K562 (cell line): ENCODE measurements around the gene SCAPER. TPM values are rescaled to one million over a fixed set of nuclear protein-coding genes. Genes with fewer than 3 reads are reported as not detected.

ENCODE experiments used
- ATAC-seq: fragments of 200-7000 bp; cut with Tn5 transposase; 3 replicates; pipeline ENCODE4 v1.9.1; 2020; ENCODE audit warnings: moderate library complexity
- BruUV-seq: library from RNA; stranded (reverse); fragments of 400-500 nt; replicated peaks from 2 replicates; lab custom pipeline; 2021; lab: Mats Ljungman, UMichigan
- CTCF ChIA-PET: fragments of 300-600 bp; formaldehyde crosslinking; extraction: SDS; loops from one replicate; lab custom pipeline; 2021; ENCODE audit warnings: low intra/inter-chr PET ratio; lab: Yijun Ruan, JAX
- POLR2A ChIA-PET: fragments of 300-600, 350-650 bp; sonication (Branson Sonifier 250); formaldehyde crosslinking; extraction: SDS; loops from one replicate; lab custom pipeline; 2021; ENCODE audit warnings: antibody characterized with exemption, inconsistent platforms; lab: Yijun Ruan, JAX
- DNase-seq, 4 experiments: peaks; one replicate each; pipeline versions ENCODE4 v3.0.0 to v3.0.0-alpha.2; 2011 to 2018; ENCODE audit warnings: low spot score in 3 of 4, mixed read lengths in 3 of 4; ENCODE audit errors: extremely low read depth in 1 of 4
- FAIRE-seq: peaks from 2 replicates; lab custom pipeline; 2011; peaks lifted over from hg19 to GRCh38; lab: Jason Lieb, UNC
- H2AFZ ChIP-seq: 2 replicates; pipeline ENCODE4 v1.6.0; 2011; ENCODE audit warnings: low read depth, low read length, control low read depth, inconsistent platforms
- H3K27ac ChIP-seq: fragments of 200-600 bp; 3 replicates; pipeline ENCODE4 v1.8.0; 2011; ENCODE audit warnings: low read depth, mild to moderate bottlenecking, control low read depth, inconsistent platforms, low read length, moderate library complexity, mixed read lengths; ENCODE audit errors: extremely low read depth
- H3K27me3 ChIP-seq, 2 experiments: fragments of 300-600 bp in 1 of 2; 2 replicates in 1 of 2; 3 replicates in 1 of 2; pipeline versions ENCODE4 v1.6.0 to v1.8.0; 2011; ENCODE audit warnings: inconsistent platforms in 2 of 2, low read length in 2 of 2, mild to moderate bottlenecking in 1 of 2, mixed read lengths in 1 of 2, moderate library complexity in 1 of 2; ENCODE audit not compliant: control insufficient read depth in 2 of 2, insufficient read depth in 2 of 2
- H3K36me3 ChIP-seq: fragments of 300-600 bp; 3 replicates; pipeline ENCODE4 v1.8.0; 2011; ENCODE audit warnings: mild to moderate bottlenecking, low read length, inconsistent platforms; ENCODE audit not compliant: control insufficient read depth, insufficient read depth
- H3K4me1 ChIP-seq, 2 experiments: fragments of 200-600 bp in 1 of 2; replicated peaks in 1 of 2; 2 replicates in 1 of 2; 3 replicates in 1 of 2; pipeline versions ENCODE4 v1.5.1 to v1.8.0; 2011; ENCODE audit warnings: inconsistent platforms in 2 of 2, low read length in 2 of 2, mild to moderate bottlenecking in 1 of 2, mixed read lengths in 1 of 2, moderate library complexity in 1 of 2; ENCODE audit not compliant: control insufficient read depth in 2 of 2, insufficient read depth in 2 of 2
- H3K4me2 ChIP-seq: 2 replicates; pipeline ENCODE4 v1.6.1; 2011; ENCODE audit warnings: low read length, control low read depth, inconsistent platforms, mixed read lengths; ENCODE audit not compliant: insufficient read depth
- H3K4me3 ChIP-seq: fragments of 200-600 bp; sonication (generic), shearing (Covaris generic); 2 replicates; pipeline ENCODE4 v1.5.1; 2016; ENCODE audit warnings: control low read depth, inconsistent platforms
- H3K79me2 ChIP-seq: fragments of 200-600 bp; 3 replicates; pipeline ENCODE4 v1.8.0; 2011; ENCODE audit warnings: low read length, inconsistent platforms; ENCODE audit not compliant: control insufficient read depth, insufficient read depth
- H3K9ac ChIP-seq, 2 experiments: 2 replicates each; pipeline versions ENCODE4 v1.6.0 to v1.6.1; 2011; ENCODE audit warnings: low read depth in 2 of 2, low read length in 2 of 2, control low read depth in 1 of 2, inconsistent platforms in 1 of 2, mild to moderate bottlenecking in 1 of 2, mixed read lengths in 1 of 2; ENCODE audit not compliant: insufficient read depth in 1 of 2
- H3K9me1 ChIP-seq: one replicate; pipeline ENCODE4 v1.6.0; 2011; ENCODE audit warnings: inconsistent platforms, mild to moderate bottlenecking, low read length, moderate library complexity; ENCODE audit not compliant: control insufficient read depth, insufficient read depth
- H3K9me3 ChIP-seq: replicated peaks from 2 replicates; pipeline ENCODE4 v1.5.1; 2011; ENCODE audit warnings: low read depth, low read length, inconsistent platforms; ENCODE audit not compliant: control insufficient read depth, insufficient read depth
- H4K20me1 ChIP-seq: replicated peaks from 2 replicates; pipeline ENCODE4 v1.6.1; 2011; ENCODE audit warnings: low read length, inconsistent platforms, mixed read lengths; ENCODE audit not compliant: control insufficient read depth, insufficient read depth
- CEBPG ChIP-seq, 3 experiments: fragments of 200-800 bp in 1 of 3; sonication (Bioruptor generic) in 1 of 3; sonication (generic) in 1 of 3; formaldehyde crosslinking in 1 of 3; IDR thresholded peaks in 2 of 3; conservative IDR thresholded peaks in 1 of 3; 2 replicates each; pipeline versions ENCODE4 v1.6.1 to v1.8.0; 2016 to 2022; ENCODE audit warnings: missing compliant biosample characterization in 2 of 3, missing genetic modification characterization in 2 of 3, mild to moderate bottlenecking in 1 of 3, missing genetic modification reagents in 1 of 3
- DACH1 ChIP-seq: fragments of 450-650 bp; IDR thresholded peaks from 2 replicates; pipeline ENCODE4 v1.6.1; 2018; ENCODE audit not compliant: partially characterized antibody
- MAZ ChIP-seq, 2 experiments: fragments of 450-650 bp in 1 of 2; sonication (generic) in 1 of 2; formaldehyde crosslinking; IDR thresholded peaks in 1 of 2; conservative IDR thresholded peaks in 1 of 2; 2 replicates each; pipeline versions ENCODE4 v1.4.0 to v1.5.0; 2020; ENCODE audit warnings: mild to moderate bottlenecking in 1 of 2, missing genetic modification reagents in 1 of 2
- MLLT1 ChIP-seq, 2 experiments: fragments of 450-650 bp; IDR thresholded peaks; 2 replicates each; pipeline ENCODE4 v1.6.1; 2016
- NFE2 ChIP-seq: IDR thresholded peaks from 2 replicates; pipeline ENCODE4 v1.6.1; 2014; ENCODE audit warnings: antibody characterized with exemption, low read depth
- PURB ChIP-seq: sonication (generic); formaldehyde crosslinking; IDR thresholded peaks from 2 replicates; pipeline ENCODE4 v1.9.0; 2021; ENCODE audit warnings: low read depth, mild to moderate bottlenecking, missing genetic modification reagents
- RFX7 ChIP-seq: fragments of 250-450 bp; sonication (Bioruptor Pico); IDR thresholded peaks from 2 replicates; pipeline ENCODE4 v1.5.1; 2021; ENCODE audit warnings: mild to moderate bottlenecking
- SMAD4 ChIP-seq: fragments of 250-450 bp; sonication (Bioruptor Pico); conservative IDR thresholded peaks from 2 replicates; pipeline ENCODE4 v1.8.0; 2021; ENCODE audit warnings: inconsistent platforms, mild to moderate bottlenecking, moderate library complexity
- SMARCA4 ChIP-seq: fragments of 450-650 bp; IDR thresholded peaks from 2 replicates; pipeline ENCODE4 v1.6.1; 2016
- TCF7 ChIP-seq: sonication (generic); IDR thresholded peaks from 2 replicates; pipeline ENCODE4 v1.6.1; 2016; ENCODE audit warnings: antibody characterized with exemption, borderline replicate concordance
- ZNF384 ChIP-seq: IDR thresholded peaks from 2 replicates; pipeline ENCODE4 v1.6.1; 2012; ENCODE audit warnings: low read depth, low read length, improper control_type of control experiment
- ZNF395 ChIP-seq: fragments of 200-800 bp; sonication (Bioruptor generic); IDR thresholded peaks from 2 replicates; pipeline ENCODE4 v1.6.1; 2017; ENCODE audit warnings: missing genetic modification characterization, missing compliant biosample characterization
- ZNF785 ChIP-seq: fragments of 250-450 bp; sonication (Bioruptor Pico); IDR thresholded peaks from 2 replicates; pipeline ENCODE4 v1.4.0; 2020; ENCODE audit warnings: mild to moderate bottlenecking
- WGBS: fragments of 100-300 bp; shearing (Covaris generic); methylation state at CpG from one replicate; pipeline ENCODE4 v1.1.6; 2016; ENCODE audit warnings: low coverage, mixed read lengths; ENCODE audit not compliant: insufficient coverage; ENCODE audit errors: missing lambda C conversion rate; 5-methylcytosine and 5-hydroxymethylcytosine counted together
- in situ Hi-C: fragments of 300-500 bp; cut with MboI; formaldehyde crosslinking; loops from 4 replicates; pipeline ENCODE4 v1.15.0; 2018; ENCODE audit warnings: inconsistent platforms, mixed read lengths
- intact Hi-C: fragments of 100-400 bp; cut with micrococcal nuclease; formaldehyde crosslinking; loops from 2 replicates; pipeline ENCODE4 v1.14.2; 2022
- polyA plus RNA-seq, 8 experiments: library from polyadenylated mRNA; depleted of rRNA in 4 of 8; stranded (reverse) in 5 of 8; unstranded in 3 of 8; fragments of >200 nt; fragmentation: Nextera tagmentation in 2 of 8; fragmentation: Illumina TruSeq in 1 of 8; extraction: Ambion mirVana in 2 of 8; extraction: Trizol in 1 of 8; gene quantifications; 2 replicates each; pipeline versions ENCODE4 v1.2.1 to v1.2.3, GENCODE V29; 2011 to 2014; ENCODE audit warnings: inconsistent platforms in 1 of 8, missing spikeins in 1 of 8
- total RNA-seq, 7 experiments: library from RNA; depleted of rRNA in 6 of 7; stranded (reverse); fragments of >200 nt in 6 of 7; fragmentation: Illumina TruSeq in 2 of 7; extraction: Trizol in 2 of 7; gene quantifications; 2 replicates each; pipeline versions ENCODE4 v1.2.1 to v1.2.3, GENCODE V29; 2011 to 2021; ENCODE audit warnings: low replicate concordance in 1 of 7

SCAPER gene
- total and polyA plus RNA-seq, 9 of the 15 experiments (the other 6 are each of a cell fraction or from before 2014, with no cell fraction given), result 1.3 to 5.7 (median 3.2) TPM

- Histone ChIP-seq H3K9ac (no peak overlapping the region), H3K9me3 (no peaks in the 10 kb centered on the region)
- no peak for DNase-seq
- TF ChIP-seq CEBPG (CRISPR knock-in tag; IDR thresholded peaks at IDR 0.05) (no peak), CEBPG (tag; conservative IDR thresholded peaks at IDR 0.05 in 1 of 2, IDR thresholded peaks at IDR 0.05 in 1 of 2) (no peak), ZNF785 (no peak), ZNF384 (no peak), ZNF395 (CRISPR knock-in tag) (no peak), RFX7 (CRISPR knock-in tag) (no peak), TCF7 (no peak), SMAD4 (CRISPR knock-in tag) (no peak), MAZ (CRISPR knock-in tag; conservative IDR thresholded peaks at IDR 0.05 in 1 of 2, IDR thresholded peaks at IDR 0.05 in 1 of 2) (no peak), DACH1 (no peak), SMARCA4 (no peak), NFE2 (no peak), MLLT1 (IDR thresholded peaks at IDR 0.05) (no peak), PURB (CRISPR knock-in tag) (no peak)
- TF ChIP-seq, all 486 proteins: peak for 0
- Histone ChIP-seq H4K20me1 (no peaks in the 10 kb centered on the region), H3K4me2 (no peak overlapping the region), H3K27ac (no peak overlapping the region), H2AFZ (no peak overlapping the region), H3K36me3 (no peaks in the 10 kb centered on the region), H3K4me3 (no peak overlapping the region), H3K79me2 (no peaks in the 10 kb centered on the region), H3K9me1 (no peaks in the 10 kb centered on the region), H3K27me3 (no peaks in the 10 kb centered on the region), H3K4me1 (no peaks in the 10 kb centered on the region)
- in situ Hi-C loops, result no loop called here
- POLR2A ChIA-PET, result no interaction called here
- intact Hi-C loops, result no loop called here
- 8% methylated on average over 1 of the region's 1 CpG for WGBS
- CTCF ChIA-PET, result no interaction called here
- FAIRE-seq (no peak), ATAC-seq (no peak)
- no TSS peak for BruUV-seq
Observed at GRCh38 chr15:76467136-76467535, 438.0 kb downstream of the SCAPER start.
